Activated naive CD8-positive, alpha-beta T cell (primary cell): Measurements from ENCODE around the gene LRRC75A.
"Not testable (repeated sequence)": the region's sequence is repeated elsewhere in the genome, so short reads cannot be mapped to it uniquely, and the experiment has no call there.

ENCODE experiments used
- H3K27ac Mint-ChIP-seq: one replicate; pipeline ENCODE4 v1.8.0; 2021; ENCODE audit warnings: mixed read lengths
- H3K27me3 Mint-ChIP-seq: one replicate; pipeline ENCODE4 v1.8.0; 2021; ENCODE audit warnings: mixed read lengths
- H3K36me3 Mint-ChIP-seq: one replicate; pipeline ENCODE4 v1.8.0; 2021; ENCODE audit warnings: mixed read lengths
- H3K4me1 Mint-ChIP-seq: one replicate; pipeline ENCODE4 v1.8.0; 2021; ENCODE audit warnings: low read depth, mixed read lengths
- H3K4me3 Mint-ChIP-seq: one replicate; pipeline ENCODE4 v1.8.0; 2021; ENCODE audit warnings: mild to moderate bottlenecking, mixed read lengths
- H3K9me3 Mint-ChIP-seq: one replicate; pipeline ENCODE4 v1.8.0; 2021; ENCODE audit warnings: low read depth, mixed read lengths

LRRC75A gene, protein sequence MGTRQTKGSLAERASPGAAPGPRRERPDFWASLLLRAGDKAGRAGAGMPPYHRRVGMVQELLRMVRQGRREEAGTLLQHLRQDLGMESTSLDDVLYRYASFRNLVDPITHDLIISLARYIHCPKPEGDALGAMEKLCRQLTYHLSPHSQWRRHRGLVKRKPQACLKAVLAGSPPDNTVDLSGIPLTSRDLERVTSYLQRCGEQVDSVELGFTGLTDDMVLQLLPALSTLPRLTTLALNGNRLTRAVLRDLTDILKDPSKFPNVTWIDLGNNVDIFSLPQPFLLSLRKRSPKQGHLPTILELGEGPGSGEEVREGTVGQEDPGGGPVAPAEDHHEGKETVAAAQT

DNA sequence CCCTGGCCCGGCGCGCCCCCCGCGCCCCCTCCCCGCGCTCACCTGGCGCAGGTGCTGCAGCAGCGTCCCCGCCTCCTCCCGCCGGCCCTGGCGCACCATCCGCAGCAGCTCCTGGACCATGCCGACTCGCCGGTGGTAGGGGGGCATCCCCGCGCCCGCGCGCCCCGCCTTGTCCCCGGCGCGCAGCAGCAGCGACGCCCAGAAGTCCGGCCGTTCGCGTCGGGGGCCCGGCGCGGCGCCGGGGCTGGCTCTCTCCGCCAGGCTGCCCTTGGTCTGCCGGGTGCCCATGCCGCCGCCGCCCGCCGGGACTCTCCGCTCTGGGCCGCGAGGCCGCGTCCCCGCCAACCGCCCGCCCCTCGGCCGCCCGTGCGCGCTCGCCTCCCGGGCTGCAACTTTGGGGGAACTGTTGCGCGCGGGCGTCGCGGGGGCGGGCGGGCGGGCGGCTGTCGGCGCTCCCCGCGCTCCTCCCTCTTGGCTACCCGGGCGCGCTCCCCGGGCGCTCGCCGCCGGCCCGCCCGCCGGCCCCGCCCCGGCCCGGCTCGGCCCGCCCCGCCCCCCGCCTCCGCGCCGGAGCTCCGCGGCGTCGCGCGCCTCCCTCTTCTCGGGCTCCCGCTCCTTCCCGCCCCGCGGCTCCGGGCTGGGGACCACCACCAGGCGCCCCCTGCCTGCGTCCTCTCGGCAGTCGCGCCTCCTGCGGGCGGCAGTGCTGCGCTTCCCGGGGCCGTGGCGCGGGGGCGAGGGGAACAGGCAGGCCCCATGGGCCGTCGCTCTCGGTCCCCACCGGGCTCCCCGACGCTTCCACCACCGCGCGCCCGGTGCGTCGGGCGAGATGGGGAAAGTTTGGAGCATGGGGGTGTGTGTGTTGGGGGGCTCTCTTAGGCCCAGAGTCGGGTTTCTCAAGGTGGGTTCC lies at the start of gene LRRC75A:
LRRC75A (minus strand) TSS at position 491 of the 910 bp plus-strand sequence; CDS start at position 288, 203 bp downstream.
- Mint-ChIP-seq H3K4me3 (peak within 1 kb of the TSS; percentile 85), H3K9me3 (no peaks in the 10 kb centered on the region), H3K27ac (no peak within 1 kb of the TSS)

DNA sequence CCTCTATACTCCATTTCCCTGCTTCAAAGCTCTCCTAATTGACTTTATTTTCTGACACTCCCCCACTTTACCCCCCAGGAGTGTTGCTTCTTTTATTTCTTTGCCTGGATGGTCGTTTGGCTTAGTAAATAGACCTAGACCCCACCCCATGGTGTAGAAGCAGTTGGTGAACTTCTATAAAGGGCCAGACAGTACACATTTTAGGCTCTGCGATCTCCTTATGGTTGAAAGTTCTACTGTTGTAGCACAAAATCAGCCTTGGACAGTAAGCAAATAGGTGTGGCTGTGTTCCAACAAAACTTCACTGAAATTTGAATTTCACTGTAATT lies 45.1 kb upstream of the LRRC75A start:
- Mint-ChIP-seq H3K4me3 (peak overlapping the region; percentile 98), H3K4me1 (peaks cover 16% of the 10 kb centered on the region), H3K27me3 (peaks cover 1% of the 10 kb centered on the region), H3K27ac (peak overlapping the region; percentile 96), H3K9me3 (no peaks in the 10 kb centered on the region), H3K36me3 (peaks cover 4% of the 10 kb centered on the region)

More for the DNA sequence above, at the start of gene LRRC75A:
- Mint-ChIP-seq H3K36me3 (no peaks in the 10 kb centered on the region), H3K4me1 (peaks cover 14% of the 10 kb centered on the region), H3K27me3 (no peaks in the 10 kb centered on the region)

DNA sequence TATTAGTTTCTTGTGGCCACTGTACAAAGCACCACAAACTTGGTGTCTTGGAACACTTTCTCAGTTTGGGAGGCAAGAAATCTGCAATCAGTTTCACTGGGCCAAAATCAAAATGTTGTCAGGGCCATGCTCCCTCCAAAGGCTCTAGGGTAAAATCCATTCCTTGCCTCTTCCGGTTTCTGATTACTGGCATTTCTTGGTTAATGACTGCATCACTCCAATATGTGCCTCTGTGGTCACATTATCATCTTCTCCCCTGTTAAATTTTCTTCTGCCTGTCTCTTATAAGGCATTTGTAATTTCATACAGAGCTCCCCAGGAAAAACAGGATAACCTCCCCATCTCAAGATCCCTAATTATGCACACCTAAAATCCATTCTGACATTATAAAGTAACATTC lies 42.2 kb upstream of the LRRC75A start:
- Mint-ChIP-seq H3K27me3 (peaks cover 1% of the 10 kb centered on the region), H3K4me1 (peaks cover 16% of the 10 kb centered on the region), H3K36me3 (no peaks in the 10 kb centered on the region), H3K27ac (no peak overlapping the region), H3K4me3 (no peak overlapping the region), H3K9me3 (no peaks in the 10 kb centered on the region)

DNA sequence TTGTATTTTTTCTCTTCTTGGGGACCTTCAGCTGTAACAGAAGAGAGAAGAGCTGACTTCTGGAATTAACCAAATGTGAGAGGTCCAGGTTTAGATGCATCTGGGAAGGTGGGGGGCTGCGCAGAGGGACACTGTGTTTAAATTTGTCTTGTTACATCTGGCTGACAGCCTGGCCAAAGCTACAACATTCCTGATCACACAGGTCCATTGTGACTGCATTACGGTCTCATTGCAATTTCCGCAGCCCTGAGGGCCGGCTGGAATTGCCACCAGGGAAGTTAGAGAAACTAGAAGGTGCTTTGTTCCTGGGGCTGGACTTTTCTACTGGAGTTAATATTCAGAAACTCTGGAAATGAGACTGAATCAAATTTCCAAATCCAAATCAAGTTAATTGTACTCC lies 37.9 kb upstream of the LRRC75A start:
- H3K27me3 Mint-ChIP-seq: peaks cover 10% of the 10 kb centered on the region
- H3K36me3 Mint-ChIP-seq: no peaks in the 10 kb centered on the region
- no peak overlapping the region for H3K4me3 Mint-ChIP-seq
- H3K4me1 Mint-ChIP-seq: peaks cover 1% of the 10 kb centered on the region
- H3K9me3 Mint-ChIP-seq: no peaks in the 10 kb centered on the region
- H3K27ac Mint-ChIP-seq: no peak overlapping the region

DNA sequence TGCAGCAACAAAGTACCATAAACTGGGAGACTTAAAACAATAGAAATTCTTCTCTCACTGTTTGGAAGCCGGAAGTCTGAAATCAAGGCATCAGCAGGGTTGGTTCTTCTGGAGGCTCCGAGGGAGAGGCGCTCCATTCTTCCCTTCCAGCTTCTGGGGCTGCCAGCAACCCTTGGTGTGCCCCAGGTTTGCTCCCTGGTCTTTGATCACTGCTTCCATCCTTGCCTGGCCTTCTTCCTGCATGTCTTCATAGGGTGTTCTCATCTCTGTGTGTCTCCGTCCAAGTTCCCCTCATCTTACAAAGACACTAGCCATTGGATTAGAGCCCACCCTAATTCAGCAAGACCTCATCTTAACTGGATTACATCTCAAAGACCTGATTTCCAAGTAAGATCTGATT lies 35.3 kb upstream of the LRRC75A start:
- H3K36me3 Mint-ChIP-seq: no peaks in the 10 kb centered on the region
- H3K27ac Mint-ChIP-seq: no peak overlapping the region
- H3K9me3 Mint-ChIP-seq: no peaks in the 10 kb centered on the region
- no peak overlapping the region for H3K4me3 Mint-ChIP-seq
- H3K27me3 Mint-ChIP-seq: peaks cover 15% of the 10 kb centered on the region
- H3K4me1 Mint-ChIP-seq: no peaks in the 10 kb centered on the region

DNA sequence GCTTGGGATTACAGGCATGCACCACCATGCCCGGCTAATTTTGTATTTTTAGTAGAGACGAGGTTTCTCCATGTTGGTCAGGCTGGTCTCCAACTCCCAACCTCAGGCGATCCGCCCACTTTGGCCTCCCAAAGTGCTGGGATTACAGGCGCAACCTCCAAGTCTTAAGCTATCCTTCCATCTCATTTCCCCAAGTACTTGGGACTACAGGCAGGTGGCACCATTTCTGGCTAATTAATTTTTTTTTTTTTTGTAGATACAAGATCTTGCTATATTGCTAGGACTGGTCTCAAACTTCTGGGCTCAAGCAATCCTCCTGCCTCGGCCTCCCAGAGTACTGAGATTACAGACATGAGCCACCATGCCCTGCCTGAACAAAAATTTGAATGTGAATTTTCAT lies 33.6 kb upstream of the LRRC75A start:
- not testable (repeated sequence) for H3K4me1 Mint-ChIP-seq, H3K4me3 Mint-ChIP-seq, H3K36me3 Mint-ChIP-seq, H3K9me3 Mint-ChIP-seq, H3K27ac Mint-ChIP-seq
- peaks cover 17% of the 10 kb centered on the region for H3K27me3 Mint-ChIP-seq

DNA sequence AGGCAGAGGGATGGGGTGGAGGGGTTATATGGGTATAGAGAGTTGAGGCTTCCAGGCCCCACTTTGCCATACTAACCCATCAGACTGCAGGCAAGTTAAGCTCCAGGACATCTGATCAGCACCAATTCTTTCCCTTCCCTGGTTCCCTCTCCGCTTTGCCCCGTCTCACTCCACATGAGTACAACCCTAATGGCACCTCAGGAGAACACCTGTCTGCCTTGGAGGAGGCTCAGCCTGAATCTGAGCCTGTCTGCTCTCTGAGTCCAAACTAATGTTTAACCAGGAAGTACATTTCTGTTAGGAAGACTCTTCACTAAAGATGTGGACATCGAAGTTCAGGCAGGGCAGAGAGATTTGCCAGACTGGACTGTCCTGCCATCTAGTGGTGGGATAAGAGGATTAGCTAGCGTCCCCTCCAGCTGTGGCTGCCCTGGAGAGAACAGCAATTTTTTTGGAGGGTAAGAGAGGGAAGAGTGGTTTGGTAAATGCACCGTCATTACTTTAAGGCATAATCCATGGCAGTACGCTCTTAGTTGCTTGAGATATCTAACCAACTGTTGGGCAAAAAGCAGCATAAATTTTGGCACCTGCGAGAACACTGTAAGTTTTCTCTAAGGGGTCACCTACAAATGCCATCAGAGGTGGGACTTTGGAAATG lies 29.2 kb upstream of the LRRC75A start:
- Mint-ChIP-seq H3K9me3 (no peaks in the 10 kb centered on the region), H3K27ac (no peak overlapping the region), H3K4me3 (no peak overlapping the region), H3K27me3 (peaks cover 22% of the 10 kb centered on the region), H3K36me3 (no peaks in the 10 kb centered on the region), H3K4me1 (peaks cover 2% of the 10 kb centered on the region)

DNA sequence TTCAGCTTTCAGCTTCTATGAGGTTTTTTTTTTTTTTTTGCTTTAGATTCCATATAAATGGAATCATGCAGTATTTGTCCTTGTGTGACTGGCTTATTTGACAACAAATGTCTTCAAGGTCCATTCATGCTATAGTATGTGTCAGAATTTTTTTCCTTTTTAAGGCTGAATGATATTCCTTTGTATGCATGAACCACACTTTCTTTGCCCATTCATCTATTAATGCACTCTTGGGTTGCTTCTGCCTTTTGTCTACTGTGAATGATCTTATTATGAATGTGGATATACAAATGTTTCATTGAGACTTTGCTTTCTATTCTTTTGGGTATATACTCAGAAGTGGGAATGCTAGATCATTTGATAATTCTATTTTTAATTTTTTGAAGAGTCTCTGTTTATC lies 27.0 kb upstream of the LRRC75A start:
- no peaks in the 10 kb centered on the region for H3K36me3 Mint-ChIP-seq
- H3K4me1 Mint-ChIP-seq: peaks cover 2% of the 10 kb centered on the region
- no peak overlapping the region for H3K27ac Mint-ChIP-seq
- H3K27me3 Mint-ChIP-seq: peaks cover 20% of the 10 kb centered on the region
- H3K4me3 Mint-ChIP-seq: no peak overlapping the region
- H3K9me3 Mint-ChIP-seq: no peaks in the 10 kb centered on the region

DNA sequence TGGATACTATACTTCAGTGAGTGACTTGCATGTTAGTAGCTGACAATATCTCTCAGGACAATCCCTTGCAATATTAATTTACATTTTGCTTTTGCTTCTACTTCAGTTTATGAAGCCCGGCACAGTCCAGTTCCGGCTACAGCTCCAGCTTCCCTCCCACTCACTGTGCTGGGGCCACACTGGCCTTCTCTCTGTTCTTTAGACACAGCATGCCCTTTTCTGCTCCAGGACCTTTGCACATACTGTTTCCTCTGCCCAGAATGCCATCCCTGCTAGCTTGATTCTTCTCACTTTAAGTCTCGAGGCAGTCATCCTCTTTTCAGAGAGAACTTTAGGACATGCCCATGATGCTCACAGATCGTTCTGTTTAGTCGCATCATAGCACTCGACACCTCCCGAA lies 25.5 kb upstream of the LRRC75A start:
- Mint-ChIP-seq H3K4me3 (no peak overlapping the region), H3K4me1 (peaks cover 2% of the 10 kb centered on the region), H3K9me3 (no peaks in the 10 kb centered on the region), H3K27ac (no peak overlapping the region), H3K27me3 (peaks cover 17% of the 10 kb centered on the region), H3K36me3 (no peaks in the 10 kb centered on the region)

DNA sequence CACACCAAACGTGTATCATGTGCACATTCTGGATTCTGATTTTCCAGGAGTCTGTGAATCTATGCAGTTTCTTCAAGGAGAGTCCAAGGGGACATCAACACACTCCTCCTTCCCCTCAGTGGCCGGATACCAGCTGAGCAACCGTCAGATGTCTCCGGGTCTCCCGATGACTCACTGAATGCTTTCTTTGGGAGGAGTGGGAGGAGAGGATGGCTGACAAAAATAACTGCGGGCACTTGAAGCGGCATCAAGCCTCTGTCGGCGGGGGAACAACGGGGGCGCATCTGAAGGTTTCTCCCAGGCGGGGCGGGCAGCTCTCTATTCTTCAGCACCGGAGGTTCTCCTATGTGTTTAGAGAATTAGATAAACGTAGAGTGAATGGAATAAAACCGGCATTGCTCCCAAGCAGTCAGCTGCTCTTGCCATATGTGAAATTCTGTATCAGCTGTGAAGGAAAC lies 24.6 kb upstream of the LRRC75A start:
- peaks cover 17% of the 10 kb centered on the region for H3K27me3 Mint-ChIP-seq
- peaks cover 7% of the 10 kb centered on the region for H3K4me1 Mint-ChIP-seq
- no peak overlapping the region for H3K27ac Mint-ChIP-seq
- no peaks in the 10 kb centered on the region for H3K36me3 Mint-ChIP-seq
- no peak overlapping the region for H3K4me3 Mint-ChIP-seq
- no peaks in the 10 kb centered on the region for H3K9me3 Mint-ChIP-seq

DNA sequence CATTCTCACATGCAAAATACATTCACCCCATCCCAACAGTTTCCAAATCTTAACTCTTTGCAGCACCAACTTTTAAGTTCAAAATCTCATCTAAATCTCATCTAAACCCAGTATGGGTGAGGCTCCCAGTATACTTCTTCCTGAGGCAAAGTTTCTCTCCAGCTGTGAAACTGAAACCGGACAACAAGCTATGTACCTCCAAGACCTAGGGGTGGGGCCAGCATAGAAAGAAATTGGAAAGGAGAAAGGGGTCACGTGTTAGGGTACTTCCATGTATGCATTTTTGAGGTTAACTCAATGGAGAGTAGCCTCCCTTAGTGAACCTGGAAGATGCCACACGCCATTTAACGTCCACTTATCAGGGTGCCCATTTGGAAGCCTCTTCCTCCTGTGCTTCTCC lies 23.9 kb upstream of the LRRC75A start:
- no peak overlapping the region for H3K4me3 Mint-ChIP-seq
- H3K9me3 Mint-ChIP-seq: no peaks in the 10 kb centered on the region
- H3K36me3 Mint-ChIP-seq: no peaks in the 10 kb centered on the region
- H3K27ac Mint-ChIP-seq: no peak overlapping the region
- H3K4me1 Mint-ChIP-seq: peaks cover 5% of the 10 kb centered on the region
- peaks cover 15% of the 10 kb centered on the region for H3K27me3 Mint-ChIP-seq

DNA sequence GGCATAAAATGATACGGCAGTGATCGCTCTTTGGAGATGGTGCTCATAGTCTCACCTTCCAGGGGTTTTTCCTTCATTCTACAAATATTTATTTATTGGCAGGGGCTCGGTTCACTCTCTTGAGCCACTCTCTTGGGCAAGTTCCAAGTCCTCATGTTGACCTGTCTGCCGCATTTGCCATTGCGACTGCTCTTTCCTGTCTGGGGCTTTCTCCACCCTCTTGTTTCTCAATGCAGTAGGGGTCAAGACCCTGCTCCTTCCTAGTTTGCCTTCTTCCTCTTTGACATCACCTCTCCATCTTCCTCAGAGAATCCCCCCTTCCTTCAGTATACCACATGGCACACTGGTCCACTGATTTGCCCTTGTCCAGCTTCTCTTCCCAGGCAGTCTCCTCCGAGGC lies 21.9 kb upstream of the LRRC75A start:
- Mint-ChIP-seq H3K9me3 (no peaks in the 10 kb centered on the region), H3K27ac (no peak overlapping the region), H3K36me3 (no peaks in the 10 kb centered on the region), H3K27me3 (peaks cover 11% of the 10 kb centered on the region), H3K4me3 (no peak overlapping the region), H3K4me1 (peaks cover 5% of the 10 kb centered on the region)

DNA sequence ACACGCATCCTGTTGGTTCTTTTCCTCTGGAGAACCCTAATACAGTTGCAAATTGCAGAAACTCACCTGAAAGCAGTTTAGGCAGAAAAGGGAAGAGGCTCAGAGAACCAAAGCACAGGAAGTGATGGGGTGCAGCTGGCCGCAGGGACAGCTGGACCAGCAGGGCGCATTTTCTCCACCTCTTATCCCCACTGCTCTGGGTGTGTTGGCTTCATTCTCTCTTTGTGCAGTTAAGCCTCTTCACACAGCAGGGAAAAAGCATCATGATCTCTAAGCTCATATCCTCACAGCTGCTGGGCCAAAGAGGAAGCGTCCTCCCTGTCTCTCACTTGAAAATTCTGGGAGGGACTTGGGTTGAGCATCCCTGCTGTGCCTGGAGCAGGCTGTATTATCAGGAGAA lies 20.0 kb upstream of the LRRC75A start:
- Mint-ChIP-seq H3K36me3 (no peaks in the 10 kb centered on the region), H3K27ac (no peak overlapping the region), H3K9me3 (no peaks in the 10 kb centered on the region), H3K27me3 (peaks cover 4% of the 10 kb centered on the region), H3K4me3 (no peak overlapping the region), H3K4me1 (peaks cover 5% of the 10 kb centered on the region)

DNA sequence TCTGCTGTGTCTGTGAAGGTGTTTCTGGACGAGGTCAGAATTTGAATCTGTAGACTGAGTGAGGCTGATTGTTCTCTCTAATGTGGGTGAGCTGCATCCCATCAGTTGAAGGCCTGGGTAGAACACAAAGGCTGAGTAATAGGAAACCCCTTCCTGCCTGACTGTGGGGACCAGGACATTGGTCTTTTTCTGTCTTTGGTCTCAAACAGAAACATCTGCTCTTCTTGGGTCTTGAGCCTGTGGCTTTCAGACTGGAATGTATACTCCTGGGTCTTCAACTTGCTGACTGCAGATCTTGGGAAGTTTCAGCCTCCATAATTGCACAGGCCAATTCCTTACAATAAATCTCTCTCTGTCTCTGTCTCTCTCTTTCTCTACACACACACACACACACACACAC lies 19.6 kb upstream of the LRRC75A start:
- no peaks in the 10 kb centered on the region for H3K9me3 Mint-ChIP-seq
- peaks cover 5% of the 10 kb centered on the region for H3K4me1 Mint-ChIP-seq
- H3K36me3 Mint-ChIP-seq: no peaks in the 10 kb centered on the region
- peaks cover 4% of the 10 kb centered on the region for H3K27me3 Mint-ChIP-seq
- H3K27ac Mint-ChIP-seq: no peak overlapping the region
- no peak overlapping the region for H3K4me3 Mint-ChIP-seq

DNA sequence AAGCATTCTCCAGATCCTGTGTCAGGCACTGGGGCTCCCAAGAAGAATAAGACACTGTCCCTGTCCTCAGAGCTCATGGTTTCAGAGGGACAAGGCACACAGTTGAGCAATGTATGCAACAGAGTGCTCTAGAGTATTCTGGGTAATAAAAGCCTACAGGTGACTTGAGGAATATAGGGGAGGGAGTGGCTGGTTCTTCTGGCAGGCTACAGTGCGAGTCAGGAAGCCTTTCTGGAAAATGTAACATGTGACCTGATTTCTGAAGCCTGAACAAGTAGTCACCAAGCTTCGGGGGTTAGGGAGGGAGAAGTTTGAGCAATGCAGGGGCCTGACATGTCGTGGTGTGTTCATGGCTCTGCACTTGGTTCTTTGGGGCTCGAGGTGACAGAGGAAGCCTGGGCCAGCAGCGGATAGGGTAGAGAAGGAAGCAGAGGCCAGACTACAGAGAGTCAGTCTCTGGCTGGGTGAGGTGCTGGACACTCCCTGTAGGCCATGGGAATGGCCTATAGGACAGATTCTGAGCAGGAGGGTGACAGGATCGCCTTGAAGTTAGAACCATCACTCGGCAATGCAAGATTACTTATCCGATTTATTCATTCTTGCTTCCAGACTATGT lies 16.0 kb upstream of the LRRC75A start:
- H3K4me3 Mint-ChIP-seq: no peak overlapping the region
- H3K9me3 Mint-ChIP-seq: no peaks in the 10 kb centered on the region
- no peak overlapping the region for H3K27ac Mint-ChIP-seq
- H3K4me1 Mint-ChIP-seq: peaks cover 5% of the 10 kb centered on the region
- H3K27me3 Mint-ChIP-seq: no peaks in the 10 kb centered on the region
- H3K36me3 Mint-ChIP-seq: no peaks in the 10 kb centered on the region
